Measurements from ENCODE around the gene FIGN.

The FIGN gene

DNA sequence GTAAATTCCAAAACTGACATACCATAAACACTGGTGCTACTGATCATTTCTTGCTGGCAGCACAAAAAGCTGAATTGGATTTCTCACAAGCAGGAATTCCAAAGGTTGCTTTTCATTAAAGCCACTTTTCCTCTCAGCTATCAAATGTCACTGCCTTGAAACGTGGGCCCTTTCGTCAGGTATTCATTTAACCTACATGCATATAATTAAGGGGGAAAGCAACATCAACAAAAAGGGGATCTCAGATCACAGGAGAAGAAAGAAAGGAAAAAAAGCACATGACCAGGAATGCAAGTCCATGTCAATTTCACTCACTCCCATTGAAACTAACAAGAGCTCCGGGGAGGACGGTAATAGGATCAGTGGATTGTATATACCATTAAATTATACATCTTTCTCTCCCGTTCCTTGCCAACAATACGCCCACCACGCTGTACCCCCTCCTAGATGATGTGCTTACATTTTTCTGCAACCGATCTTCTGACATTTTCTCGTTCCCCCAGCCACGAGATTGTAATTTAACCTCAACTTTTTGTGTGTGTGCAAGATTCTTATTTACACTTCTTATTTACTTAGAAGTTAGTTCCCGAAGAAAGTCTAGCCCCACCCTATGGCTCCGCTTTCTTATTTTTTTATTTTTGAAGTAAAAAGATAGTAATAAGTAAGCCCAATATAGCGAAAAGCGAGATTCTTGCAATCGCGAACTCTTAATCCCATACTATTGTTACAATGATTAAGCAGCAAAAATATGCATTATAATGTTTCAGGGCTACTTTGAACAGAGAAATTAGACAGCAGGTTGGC is 725 bp downstream of the FIGN start:
- DNase-seq, result peak; percentile 49

DNA sequence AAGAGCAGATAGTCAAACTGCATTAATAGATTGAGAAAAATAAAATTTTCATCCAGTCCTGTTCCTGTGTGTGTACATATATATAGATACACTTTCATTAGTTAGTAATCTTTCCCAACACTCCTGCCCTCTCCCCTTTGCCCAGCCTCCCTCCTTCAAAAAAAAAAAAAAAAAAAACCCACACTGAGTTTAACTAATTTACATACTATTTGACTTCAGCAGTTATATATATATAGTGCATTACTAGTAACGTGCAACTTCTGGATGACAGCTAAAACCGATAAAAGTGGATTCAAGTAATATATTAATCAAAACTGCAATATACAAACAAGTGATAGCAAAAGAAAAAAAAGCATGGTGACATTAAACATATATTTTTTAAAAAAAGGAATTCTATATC is 1.4 kb downstream of the FIGN start:
- no peak for DNase-seq

DNA sequence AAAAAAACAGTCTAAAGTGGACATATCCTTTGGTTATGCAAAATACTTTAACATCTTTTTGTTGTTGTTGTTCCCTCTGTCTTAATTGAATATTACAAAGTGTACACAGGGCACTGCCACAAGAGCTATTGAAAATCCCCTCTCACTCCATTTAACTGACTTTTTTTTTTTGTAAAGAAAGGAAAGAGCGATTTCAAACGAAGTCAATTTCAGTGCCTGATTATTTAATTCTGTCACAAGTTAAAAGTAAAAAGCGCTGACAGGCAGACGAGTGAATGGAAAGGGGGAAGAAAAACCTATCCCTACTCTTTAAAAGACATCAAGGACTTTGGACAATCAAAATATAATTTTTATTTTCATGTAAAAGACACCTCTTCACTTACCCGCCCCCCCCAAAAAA is 1.9 kb downstream of the FIGN start:
- no peak for DNase-seq

DNA sequence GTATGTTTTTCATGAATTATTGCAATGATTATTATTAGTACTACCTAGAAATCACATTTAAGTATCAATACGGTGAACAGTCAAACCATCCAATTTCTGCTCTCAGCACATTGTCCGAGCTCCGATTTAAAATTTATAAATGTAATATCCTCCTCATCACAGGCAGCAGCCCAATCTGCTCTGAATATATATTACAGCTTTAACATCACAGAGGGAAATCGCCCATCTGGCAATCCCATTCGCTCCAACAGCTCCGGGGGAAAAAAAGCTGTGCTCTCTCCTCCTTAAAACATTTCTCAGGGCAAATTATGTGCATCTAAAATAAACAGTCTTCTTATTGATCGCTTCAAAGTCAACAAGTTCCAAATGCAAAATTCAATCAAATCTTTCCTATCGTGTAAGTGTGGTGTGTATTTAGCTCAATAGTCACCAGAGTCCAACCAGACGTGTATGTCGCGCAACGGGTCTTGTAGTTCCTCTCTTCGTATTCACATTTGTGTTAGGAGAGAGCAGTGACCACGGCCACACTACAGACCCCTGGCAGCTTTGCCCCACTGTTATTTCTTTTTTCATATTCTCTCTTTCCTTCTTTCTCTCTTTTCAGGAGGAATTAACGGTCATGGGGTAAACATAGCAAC is 2.4 kb downstream of the FIGN start:
- peak; percentile 37 for DNase-seq

DNA sequence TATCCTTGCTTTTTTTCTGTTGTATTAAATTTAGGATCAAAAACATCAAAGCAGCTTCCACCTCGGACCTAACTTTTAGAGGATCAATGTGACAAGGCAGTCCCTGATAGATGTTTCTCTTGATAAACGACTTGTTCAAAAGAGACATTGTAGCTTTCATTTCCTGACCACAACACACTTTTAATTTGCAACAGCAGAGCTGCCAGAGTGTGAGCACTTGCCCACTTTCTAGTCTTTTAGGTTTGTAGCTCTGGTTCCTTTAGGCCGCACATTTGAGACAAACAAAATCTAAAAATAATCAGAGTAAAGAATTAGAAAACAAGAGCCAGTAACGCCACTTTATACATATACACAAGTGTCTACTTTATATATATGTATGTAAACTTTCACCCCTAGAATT is 3.1 kb downstream of the FIGN start:
- DNase-seq, result peak; percentile 33

DNA sequence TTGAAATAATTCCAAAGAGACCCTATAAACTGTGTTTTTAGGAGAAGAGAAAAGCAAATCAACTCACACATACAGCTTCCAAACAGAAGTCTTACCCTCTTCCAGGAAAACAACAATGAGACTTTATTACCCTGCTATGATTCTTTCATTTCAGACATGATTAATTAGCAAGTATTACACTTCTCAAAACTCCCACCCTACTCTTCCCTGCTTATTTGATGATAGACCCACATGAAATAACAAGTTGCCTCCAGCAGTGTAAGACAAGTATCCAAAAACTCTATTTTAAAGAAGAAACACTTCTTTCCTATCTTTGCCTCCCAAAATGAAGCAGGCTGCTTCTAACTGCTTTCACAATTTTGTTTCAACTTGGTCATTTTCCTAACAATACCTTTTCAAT is 4.1 kb downstream of the FIGN start:
- no peak for DNase-seq

DNA sequence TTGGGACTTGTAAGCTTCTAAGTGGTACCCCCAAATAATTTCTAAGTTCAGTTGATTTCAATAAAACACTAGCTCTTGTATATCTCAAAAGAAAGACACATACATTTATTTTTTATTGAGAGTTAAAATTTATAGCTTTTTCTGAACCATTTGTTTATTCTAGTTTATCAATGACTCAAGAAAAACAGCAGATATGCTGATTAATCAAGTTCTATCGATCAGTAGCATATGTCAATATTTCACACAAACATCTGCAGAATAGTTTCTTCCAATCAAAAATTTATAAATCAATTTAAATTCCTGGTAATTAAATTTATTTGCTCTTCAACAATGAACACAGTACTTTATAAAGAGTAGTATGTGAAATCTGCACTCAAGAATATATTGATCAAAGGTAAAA is 5.3 kb downstream of the FIGN start:
- DNase-seq, result no peak

DNA sequence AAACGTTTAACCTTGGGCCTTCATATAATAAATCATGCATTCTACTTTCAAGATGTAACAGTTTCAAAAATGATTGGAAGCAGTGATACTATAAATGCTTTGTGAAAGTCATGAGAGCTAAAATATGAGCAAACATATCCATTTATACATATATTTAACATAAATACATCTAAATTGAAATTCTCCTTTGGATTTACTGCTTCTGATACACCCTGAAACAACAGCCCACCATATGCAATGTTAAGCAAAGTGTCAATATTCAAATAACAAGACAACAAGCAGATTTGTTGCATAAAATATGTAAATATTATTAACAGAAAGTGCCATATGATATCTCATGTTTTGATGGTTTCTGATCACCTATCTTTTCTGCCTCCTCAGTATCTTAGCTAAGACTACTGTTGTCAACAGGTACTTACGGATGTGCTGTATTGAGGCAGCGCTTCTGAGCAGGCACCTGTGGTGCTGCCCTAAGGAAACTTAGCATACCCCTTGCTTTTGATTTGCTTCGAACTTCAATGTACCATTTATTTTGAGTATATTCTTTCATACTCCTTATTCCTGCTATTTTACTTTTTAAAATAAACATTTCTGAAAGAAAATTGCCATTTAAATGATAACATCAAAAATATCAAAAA is 6.1 kb downstream of the FIGN start:
- DNase-seq, result peak; percentile 28

DNA sequence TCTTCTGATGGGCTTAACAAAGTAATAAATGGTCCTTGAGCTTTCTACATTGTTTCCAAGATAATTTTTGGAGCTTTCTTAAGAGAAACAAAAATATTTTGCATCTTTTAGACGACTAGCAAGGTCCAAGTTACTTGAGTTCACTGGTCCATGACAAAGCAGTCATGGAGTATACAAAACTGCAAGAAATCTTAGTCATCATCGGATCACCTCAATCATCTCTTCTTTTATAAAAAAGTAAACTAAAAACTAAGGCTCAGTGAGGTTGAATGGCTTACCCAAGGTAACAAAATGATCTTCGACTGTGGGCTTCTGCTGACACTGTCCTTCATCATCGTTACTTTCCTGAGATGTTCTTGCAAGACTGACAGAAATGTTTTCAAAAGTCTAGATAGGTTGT is 11.9 kb downstream of the FIGN start:
- no peak for DNase-seq

DNA sequence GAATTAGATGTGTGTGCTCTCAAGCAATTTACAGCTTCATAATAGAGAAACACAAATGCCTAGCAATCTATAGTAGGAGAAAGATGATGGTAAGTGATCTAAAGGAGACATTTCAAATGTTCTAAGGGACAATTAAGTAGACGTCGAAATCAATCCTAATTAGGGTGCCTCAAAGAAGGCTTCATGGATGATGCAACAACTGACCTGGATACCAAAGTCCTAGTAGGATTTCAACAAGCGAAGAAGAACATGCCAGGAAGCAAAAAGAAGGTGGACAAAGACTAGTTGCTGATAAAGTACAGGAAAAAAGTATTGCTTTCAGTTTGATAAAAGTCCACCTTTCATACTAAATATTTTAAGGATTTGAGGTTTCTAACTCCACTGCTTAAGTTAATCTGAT is 12.5 kb downstream of the FIGN start:
- no peak for DNase-seq

DNA sequence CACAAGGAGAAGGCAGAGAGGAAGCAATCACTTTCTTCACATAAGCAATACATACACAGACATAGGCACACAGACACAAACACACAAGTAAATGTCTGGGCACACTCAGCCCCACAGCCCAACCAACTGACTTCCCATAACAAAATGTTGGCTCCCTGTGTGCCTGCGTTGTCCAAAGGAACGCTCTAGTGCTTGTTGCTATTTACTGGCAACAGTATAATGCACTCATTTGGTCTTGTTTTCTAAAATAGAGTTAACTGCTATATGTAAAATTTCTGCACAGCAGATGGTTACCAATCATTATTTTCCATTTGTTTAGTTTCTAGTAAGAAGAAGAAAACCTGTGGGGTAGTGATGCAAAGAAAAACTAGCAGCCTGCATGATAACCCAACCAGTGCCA is 16.5 kb downstream of the FIGN start:
- DNase-seq, result no peak

DNA sequence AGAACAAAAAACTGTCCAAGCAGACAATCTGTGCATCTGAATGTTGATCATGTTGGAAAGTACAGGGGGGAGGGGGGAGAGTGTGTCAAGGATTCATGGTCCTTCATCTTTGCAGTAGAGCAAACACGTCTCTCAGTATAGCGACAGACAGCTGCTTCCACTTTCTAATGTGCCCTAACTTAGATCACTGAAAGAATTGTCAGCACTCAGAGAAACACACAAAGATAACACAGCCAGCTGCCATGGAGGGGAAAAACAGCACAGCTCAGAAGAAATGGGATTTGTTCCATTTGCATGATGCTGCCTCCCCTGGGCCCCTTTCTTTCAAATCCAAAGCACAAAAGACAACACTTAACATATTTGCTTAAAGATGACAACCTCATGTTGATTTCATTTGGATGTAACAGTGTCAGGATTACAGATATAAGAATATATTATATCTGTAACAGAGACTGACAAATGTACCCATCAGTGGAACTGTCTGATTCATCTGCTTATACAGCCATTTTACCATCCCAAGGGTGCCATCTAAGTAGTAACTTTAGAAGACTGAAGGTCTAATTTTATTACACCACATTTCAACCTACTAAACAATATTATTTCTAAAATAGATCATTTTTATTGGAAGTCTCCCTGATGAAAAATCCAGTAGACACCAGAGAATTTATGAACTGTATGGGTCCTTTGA is 17.7 kb downstream of the FIGN start:
- peak; percentile 48 for DNase-seq

DNA sequence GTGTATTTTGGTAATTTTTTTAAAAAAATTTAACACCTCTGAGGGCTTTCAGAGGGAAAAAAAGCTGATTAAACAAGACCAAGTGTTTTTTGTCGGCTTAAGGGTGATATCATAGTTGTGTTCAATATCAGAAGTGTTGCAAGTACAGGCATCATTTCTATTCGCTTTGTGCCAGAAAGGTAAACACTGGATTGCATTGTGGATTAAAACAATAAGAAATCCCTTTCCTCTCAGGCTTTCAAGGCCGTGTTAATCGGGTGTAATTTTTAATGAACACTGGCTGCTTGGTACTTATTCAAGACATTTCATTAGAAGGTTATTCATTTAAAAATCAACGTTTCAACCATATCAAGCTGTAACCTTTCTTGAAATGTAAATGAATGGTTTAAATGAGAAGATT is 18.3 kb downstream of the FIGN start:
- peak; percentile 25 for DNase-seq

DNA sequence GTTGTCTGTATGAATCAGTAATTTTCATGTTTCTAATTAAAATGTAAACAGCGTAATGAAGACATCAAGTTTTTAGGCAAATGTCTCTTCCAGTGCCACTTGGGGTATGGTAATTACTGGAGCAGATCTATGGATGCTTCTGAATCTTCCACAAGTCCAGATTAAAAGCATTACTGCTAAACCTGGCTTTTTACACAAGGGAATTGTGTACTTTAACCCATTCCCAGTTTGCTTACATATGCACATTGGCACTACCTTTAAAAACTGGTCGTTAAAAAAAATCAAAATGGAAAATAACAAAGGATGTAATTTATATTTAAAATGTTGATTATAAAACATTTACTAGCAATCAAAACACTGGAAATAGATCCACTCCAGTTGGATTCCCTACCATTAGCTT is 19.7 kb downstream of the FIGN start:
- DNase-seq, result no peak

DNA sequence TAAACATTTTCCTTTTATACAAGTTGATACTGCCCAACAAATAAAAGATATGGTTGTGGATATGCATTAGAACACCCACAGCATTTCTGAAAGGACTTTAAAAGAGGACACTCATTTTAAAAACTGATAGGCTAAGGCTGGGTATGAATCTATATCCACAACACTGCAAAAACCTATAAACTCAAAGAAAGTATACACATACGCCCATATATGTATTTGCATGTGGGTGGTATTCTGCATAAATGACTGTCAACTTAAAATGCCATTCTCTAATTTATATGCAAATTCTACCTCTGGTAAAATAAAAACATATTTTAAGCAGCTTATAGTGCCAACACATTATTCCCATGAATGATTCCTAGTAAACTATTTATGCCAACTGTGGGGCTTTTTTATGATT is 20.1 kb downstream of the FIGN start:
- DNase-seq, result no peak

DNA sequence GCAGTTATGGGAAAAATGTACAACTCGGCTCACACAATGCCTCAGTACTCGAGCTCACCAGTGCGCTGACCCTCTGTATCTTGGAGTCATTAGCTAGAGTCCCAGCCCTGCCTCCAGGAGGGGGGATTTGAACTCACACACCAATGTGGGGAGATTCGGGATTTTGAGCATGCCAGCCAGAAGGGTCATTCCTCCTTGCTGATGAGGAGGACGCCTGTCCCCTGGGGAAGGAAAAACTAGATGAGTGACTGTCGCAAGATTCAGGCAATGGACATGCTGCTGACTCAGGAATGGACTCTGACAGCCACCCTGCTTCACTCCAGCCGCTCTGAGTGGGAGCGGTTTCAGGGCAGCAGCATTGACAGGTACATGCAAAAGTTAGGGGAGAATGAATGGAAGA is 20.6 kb downstream of the FIGN start:
- DNase-seq, result no peak

DNA sequence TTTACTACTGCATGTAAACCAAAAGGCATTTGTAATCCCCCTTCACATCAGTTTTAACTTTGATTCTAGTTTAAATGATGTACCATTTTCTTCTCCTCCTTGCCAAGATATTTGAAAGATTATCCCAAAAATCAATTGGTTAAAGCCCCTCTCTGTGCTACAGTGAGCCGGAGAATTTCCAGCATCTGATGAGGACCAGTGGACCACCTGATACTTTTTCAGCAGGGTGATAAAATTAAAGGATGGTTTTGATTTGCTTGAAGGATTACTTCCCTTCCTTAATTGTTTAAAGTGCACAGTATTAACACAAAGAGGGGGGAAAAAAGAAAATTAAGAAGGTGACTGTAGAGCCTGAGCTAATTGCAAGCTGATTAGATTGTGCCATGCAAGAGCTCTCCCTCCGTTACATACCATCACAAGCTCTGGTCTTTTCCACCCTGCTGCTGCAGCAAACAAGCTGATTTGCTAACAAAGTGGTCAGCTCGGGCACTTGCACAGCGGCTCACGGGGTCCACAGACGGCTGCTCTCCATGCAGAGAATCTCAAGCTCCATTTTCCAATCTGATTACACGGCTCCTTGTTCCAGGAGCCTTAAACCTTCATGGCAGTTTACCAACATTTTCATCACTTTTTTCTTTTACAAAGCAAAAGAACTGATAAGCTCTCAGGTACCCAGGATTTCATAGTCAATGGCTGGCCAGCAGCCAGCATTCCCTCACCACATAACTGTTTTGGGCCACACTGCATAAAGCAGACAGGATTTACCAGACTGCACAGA is 22.1 kb downstream of the FIGN start:
- no peak for DNase-seq

DNA sequence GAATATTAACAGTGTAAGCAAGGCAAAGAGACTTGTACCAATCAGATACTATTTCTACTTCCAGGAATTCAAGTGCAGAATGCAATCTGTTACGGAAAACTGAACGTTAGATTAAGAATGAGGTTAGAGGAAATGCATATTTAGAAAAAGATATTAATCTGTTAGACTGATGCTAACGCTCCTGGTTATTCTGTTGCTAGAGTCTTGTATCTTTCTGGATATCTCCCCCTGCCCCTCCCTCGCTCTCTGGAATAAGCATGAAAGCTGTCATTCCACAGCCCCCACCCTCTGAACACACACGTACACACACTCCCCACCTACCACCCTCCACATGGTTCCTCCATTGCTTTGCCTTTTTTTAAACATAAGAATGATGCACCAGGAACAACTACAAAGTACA is 24.1 kb downstream of the FIGN start:
- DNase-seq, result no peak

DNA sequence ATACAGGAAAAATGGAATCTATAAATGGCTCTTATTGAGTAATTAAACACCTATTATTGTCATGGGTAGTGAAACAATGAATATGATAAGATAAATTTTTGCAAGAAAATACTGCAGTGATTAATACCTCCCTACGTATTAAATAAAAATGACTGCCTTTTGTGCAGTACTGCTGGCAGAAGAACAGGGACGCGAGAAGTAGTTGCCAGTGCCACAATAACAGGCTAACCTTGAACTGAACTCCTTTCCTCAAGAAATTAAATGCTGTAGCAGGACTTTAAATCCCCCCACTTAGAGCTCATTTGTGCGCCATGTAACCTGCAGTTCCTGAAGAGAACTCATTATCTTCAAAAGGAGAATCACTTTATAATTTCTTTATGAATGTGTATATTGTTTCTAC is 24.6 kb downstream of the FIGN start:
- DNase-seq, result no peak

DNA sequence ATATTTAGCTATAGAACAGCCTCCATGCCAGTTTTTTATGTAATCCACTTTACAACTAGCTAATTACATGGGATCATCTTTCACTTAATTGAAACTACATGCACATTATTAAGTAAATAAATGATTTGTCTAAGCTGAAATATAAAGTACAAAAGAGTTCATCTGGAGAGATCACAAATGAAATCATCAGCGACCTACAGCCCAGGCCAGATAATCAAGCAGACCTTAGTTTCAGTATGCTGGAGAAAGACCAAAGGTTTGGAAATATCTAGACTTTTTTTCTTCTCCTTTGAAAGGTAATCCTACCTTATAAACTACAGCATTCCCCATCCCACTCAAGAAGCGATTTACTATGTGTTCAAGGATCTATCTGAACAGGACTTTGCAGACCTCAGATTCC is 26.5 kb downstream of the FIGN start:
- no peak for DNase-seq

DNA sequence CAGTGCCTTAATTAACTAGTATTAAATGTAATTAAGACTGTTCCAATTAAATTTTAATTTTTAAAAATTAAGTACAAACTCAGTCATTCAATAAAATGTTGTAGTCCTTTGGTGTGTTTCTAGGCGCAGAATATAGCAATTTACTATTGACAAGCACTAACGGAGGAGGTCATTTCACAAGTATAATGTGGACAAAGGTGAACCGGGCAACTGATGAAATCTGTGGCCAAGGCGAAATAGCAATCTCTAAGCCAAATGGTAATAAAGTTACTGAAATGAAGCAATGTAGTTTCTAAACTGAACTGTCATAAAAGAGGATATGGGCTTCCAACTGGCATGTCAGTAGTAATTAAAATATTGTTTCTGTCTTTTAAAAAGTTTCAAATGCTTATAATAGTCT is 27.5 kb downstream of the FIGN start:
- DNase-seq, result no peak

DNA sequence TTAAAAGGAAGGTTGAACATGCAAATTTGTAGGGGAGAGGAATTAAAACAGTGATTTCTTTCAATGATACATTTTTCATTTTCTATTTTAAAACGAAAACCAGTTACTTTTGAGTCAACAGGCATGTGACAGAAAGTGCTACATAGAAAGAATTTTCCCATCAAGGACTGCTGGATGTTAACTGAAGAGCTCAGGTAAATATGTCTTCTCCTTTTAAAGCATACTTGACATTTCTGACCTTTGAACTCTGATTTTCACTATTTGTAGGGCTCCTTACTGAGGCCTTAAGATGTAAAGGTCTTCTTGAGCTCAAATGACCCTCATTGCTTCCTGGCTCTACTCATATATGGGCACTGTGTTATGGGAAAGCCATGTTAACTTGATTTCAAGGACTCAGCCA is 32.4 kb downstream of the FIGN start:
- no peak for DNase-seq

All from COR-L47 (cell line).